ENCODE measurements around the gene SATL1. TPM values are rescaled to one million over a fixed set of nuclear protein-coding genes. Genes with fewer than 3 reads are reported as not detected.
"Not testable (repeated sequence)": the region's sequence is repeated elsewhere in the genome, so short reads cannot be mapped to it uniquely, and the experiment has no call there.

Gene SATL1, protein sequence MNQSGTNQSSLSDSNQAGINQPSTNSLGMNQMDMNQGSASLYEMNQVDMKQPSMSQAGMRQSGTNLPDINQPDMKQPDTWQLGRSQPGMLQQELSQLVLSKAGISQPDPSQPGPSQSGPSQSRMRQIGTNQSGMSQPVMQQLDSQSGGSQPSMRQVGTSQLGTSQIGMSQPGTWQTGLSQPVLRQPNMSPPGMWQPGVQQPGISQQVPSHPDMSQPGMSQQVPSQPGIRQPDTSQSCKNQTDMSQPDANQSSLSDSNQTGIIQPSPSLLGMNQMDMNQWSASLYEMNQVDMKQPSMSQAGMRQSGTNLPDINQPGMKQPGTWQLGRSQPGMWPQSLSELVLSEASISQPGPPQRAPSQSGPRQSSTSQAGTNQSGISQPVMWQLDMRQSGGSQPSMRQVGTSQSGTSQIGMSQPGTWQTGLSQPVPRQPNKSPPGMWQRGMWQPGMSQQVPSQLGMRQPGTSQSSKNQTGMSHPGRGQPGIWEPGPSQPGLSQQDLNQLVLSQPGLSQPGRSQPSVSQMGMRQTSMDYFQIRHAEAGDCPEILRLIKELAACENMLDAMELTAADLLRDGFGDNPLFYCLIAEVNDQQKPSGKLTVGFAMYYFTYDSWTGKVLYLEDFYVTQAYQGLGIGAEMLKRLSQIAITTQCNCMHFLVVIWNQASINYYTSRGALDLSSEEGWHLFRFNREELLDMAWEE
- total RNA-seq = not detected

DNA sequence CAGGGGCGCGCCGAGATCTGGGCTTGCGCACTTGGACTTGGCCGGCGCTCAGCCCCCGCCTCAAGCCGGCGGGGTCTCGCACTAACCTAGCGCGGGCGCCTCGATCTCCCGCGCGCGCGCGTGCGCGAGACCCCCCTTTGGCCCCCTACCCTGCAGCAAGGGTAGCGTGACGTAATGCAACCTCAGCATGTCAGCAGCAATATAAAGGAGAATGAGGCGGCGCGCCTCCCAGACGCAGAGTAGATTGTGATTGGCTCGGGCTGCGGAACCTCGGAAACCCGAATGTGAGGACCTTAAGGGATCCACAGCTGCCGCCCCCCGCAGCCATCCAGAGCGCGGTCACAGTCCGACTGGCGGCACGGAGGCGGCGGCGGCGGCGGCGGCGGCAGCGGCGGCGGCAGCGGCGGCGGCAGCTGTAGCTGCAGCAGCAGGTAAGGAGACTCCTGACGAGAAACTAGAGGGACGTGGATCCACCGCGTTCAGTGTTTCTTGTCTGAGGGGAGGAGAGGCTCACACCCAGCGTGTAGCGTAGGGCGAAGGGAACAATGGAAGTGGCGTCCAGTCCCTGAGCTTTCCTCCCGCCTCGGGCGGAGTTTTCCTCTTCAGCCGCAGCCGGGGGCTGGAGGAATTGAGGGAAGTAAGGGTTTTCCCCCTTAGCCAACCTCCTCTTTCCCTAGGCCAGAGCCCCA lies at the start of gene SATL1, which contains the start of gene ZNF711:
Gene SATL1, minus strand, starts transcription at position 19 of the 689 bp plus-strand sequence. CDS start 134,811 bp downstream, outside the sequence.
Gene ZNF711, plus strand, starts transcription at position 231 of the 689 bp plus-strand sequence. CDS start 3,582 bp downstream, outside the sequence.
- DNase-seq (ENCODE audit: low spot score) (no peak), ATAC-seq (ENCODE audit: low FRiP score) (peak; percentile 85)
- TF ChIP-seq, protein P1, sequence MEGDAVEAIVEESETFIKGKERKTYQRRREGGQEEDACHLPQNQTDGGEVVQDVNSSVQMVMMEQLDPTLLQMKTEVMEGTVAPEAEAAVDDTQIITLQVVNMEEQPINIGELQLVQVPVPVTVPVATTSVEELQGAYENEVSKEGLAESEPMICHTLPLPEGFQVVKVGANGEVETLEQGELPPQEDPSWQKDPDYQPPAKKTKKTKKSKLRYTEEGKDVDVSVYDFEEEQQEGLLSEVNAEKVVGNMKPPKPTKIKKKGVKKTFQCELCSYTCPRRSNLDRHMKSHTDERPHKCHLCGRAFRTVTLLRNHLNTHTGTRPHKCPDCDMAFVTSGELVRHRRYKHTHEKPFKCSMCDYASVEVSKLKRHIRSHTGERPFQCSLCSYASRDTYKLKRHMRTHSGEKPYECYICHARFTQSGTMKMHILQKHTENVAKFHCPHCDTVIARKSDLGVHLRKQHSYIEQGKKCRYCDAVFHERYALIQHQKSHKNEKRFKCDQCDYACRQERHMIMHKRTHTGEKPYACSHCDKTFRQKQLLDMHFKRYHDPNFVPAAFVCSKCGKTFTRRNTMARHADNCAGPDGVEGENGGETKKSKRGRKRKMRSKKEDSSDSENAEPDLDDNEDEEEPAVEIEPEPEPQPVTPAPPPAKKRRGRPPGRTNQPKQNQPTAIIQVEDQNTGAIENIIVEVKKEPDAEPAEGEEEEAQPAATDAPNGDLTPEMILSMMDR (IDR thresholded peaks at IDR 0.05) = no peak

DNA sequence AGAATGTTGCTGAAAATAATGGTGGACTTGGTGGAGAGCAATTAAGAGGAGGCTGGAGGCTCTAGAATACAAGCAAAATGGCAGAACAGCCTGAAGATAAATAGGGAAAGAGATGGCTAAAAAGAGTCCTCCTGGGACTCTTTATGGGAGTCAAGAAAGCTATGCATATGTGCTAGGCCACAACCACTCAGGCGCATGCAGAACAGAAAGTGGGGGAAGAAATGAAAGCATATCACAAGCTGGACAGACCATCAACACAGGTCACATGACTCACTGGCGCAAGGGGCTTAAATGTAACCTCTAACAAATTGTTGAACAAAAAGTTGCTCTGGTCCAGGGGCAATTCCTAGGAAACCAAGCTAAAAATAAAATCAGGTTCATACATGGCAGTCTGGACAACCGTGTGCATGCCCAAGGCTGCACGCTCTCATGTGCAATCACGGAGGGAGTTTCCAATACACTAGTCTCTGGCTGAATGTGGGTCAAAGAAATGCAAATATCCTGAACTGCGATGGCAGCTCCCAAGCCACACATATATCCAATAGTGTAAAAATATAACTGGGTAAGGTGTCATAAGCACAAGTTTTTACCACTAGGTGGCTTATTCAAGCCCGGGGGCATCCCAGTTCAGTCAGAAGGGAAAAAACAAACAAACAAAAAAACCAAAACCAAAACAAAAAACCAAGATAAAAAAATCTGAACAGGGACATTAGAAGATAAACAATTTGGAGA lies 45.6 kb upstream of the SATL1 start:
- TF ChIP-seq, protein P1 (IDR thresholded peaks at IDR 0.05) = no peak
- no peak for ATAC-seq (ENCODE audit: low FRiP score)
- DNase-seq (ENCODE audit: low spot score) = no peak

- DNase-seq (ENCODE audit: low spot score); ATAC-seq (ENCODE audit: low FRiP score): not testable (repeated sequence)
These were observed 41.7 kb upstream of the SATL1 start for GRCh38 chrX:85285286-85285685.

- TF ChIP-seq, protein P1 (IDR thresholded peaks at IDR 0.05) = no peak
- DNase-seq (ENCODE audit: low spot score) (no peak), ATAC-seq (ENCODE audit: low FRiP score) (peak; percentile 39)
These were observed 1.1 kb upstream of the SATL1 start for GRCh38 chrX:85244450-85245211.

DNA sequence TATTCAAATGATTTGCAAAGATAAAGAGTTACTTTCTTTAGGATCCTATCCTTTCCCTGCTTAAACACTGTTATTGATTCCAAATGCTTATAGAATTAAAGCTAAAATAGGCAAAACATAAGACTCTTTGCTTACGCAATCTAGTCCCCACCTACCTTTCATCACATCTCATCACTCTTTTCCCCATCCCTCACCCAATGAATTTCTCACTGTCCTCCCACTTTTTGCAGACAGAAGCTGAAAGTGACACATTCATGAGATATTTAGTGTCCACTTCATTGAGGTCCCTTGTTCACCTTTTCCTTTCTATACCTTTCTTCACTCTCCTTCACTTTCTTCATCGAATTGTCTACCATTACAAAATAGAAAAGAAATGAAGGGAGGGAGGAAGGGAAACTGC lies 424 bp downstream of the SATL1 start:
- DNase-seq (ENCODE audit: low spot score) = no peak
- TF ChIP-seq, protein P1 (IDR thresholded peaks at IDR 0.05) = no peak
- no peak for ATAC-seq (ENCODE audit: low FRiP score)

DNA sequence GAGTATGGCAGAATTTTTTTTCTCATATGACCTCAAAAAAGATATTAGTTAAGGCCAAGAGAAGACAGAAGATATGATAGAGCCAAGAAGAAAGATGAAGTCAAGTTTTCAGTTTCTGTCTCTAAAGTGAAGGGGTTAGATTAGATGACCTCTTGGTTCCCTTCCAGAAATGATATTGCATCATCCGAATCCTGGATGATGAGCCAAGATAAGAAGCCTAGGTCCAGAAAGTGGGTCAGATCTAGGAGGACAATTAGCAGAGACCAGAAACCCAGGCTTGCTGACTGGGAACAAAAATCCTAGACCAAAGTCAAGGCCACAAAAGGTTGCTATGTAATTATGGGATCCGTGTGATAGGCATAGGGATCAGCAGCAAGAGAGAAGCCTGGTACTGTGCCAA lies 20.2 kb downstream of the SATL1 start:
- DNase-seq (ENCODE audit: low spot score) = no peak
- no peak for ATAC-seq (ENCODE audit: low FRiP score)

More for the DNA sequence above, 20.2 kb downstream of the SATL1 start:
- TF ChIP-seq, protein P1 (IDR thresholded peaks at IDR 0.05) = no peak
